Raji (cell line): Measurements from ENCODE around the gene FXYD4.

Experiments
- POLR2A ChIP-seq: IDR thresholded peaks from 2 replicates; pipeline ENCODE4 v1.6.1; 2011; ENCODE audit warnings: low read depth, low read length, control low read depth; ENCODE audit not compliant: insufficient read depth

FXYD4 gene

DNA sequence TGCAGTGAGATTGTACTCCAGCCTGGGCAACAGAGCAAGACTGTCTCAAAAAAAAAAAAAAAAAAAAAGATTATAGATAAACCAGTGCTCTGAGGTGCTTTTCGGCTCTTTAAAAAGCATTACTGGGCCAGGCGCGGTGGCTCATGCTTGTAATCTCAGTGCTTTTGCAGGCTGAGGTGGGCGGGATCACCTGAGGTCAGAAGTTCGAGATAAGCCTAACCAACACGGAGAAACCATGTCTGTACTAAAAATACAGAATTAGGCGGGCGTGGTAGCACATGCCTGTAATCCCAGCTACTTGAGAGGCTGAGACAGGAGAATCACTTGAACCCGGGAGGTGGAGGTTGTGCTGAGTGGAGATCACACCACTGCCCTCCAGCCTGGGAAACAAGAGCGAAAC lies 44.1 kb downstream of the FXYD4 start:
- TF ChIP-seq POLR2A = no peak

DNA sequence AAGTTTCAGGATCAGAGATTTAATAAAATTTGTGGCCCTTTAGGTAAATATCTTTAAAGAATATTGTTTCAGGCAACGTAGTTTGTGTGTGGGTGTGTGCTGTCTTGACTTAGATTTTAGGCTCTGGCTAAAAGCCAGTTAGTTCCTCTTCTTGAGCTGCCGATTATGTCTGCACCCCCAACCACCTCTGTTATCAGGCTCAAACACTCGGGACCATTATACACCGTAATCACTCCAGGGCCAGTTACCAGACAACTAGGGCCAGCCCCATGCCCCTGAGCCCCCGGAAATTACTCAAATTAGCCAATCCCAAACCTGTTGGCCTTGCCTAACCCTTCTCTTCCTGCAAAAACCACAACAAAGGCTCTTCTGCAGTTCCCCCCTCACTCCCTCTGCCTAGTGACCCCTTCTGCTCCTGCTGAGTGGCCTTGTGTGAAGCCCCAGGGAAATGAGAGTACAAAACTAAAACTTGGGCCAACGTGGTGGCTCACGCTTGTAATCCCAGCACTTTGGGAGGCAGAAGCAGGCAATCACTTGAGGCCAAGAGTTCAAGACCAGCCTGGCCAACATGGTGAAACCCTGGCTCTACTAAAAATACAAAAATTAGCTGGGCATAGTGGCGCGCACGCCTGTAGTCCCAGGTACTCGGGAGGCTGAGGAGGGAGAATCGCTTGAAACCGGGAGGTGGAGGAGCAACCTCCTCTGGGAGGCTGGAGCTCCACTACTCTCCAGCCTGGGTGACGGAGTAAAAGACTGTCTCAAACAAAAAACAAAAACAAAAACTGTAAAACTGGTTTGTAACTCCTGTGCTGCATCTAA lies 46.7 kb downstream of the FXYD4 start:
- TF ChIP-seq POLR2A = 0 out of 2 replicates have a peak, but pooled peaks have one; percentile 8

DNA sequence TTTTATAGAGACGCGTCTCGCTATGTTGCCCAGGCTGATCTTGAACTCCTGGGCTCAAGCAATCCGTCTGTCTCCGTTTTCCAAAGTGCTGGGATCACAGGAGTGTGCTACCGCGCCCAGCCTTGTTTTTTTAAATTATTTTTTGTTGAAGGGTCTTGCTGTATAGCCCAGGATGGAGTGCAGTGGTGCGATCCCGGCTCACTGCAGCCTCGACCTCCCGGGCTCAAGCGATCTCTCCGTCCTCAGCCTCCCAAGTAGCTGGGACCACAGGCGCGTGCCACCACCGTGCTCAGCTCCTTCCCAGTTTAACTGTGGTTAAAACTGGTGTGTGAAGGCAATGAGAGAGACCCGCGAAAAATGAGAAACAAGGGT lies 48.5 kb downstream of the FXYD4 start:
- TF ChIP-seq POLR2A = no peak

DNA sequence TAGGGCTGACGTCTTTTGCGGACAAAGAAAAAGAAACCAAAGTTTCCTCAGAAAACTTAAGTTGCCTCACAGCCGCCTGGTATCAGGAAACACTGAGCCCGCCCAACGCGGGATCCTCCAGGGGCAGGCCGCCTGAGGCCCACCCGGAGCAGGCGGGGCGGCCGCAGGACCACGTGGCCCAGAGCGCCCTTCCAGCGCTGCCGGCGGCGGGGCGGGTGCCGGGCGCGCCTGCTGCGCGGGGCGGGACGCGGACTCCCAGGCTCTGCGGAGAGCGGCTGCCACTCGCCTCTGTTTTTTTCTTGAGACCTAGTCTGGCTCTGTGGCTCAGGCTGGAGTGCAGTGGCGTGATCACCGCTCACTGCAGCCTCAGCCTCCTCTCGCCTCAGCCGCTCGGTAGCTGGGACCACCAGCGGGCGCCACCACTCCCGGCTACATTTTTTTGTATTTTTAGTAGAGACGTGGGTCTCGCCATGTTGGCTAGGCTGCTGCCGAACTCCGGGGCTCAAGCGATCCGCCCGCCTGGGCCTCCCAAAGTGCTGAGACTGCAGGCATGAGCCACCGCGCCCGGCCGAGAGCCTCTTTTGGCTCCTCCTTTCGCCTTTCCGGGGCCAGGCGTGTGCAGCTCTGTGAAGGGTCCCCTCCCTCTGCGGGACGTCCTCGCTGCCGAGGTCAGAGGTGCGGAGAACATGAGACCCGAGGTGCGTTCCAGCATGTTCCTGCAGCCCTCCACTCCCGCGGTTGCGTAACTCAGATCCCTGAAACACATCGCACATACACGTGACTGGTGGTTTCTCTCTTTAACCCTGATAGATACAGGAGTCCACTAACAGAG lies 49.1 kb downstream of the FXYD4 start:
- TF ChIP-seq POLR2A = peak; percentile 77

DNA sequence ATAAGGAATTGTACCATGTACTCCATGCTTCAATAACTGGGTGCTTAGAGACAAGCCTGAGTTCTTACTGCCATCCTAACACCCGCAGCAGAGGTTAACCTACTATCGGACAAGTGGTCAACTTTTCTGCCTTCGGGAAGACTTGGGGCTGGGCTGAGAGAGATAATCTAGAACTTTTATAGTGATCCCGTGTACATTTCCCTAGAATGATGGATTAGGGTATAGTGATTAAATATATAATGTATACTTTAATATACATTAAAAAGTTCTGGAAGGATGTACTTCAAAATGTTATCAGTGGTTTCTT lies 49.7 kb downstream of the FXYD4 start:
- TF ChIP-seq POLR2A = no peak

DNA sequence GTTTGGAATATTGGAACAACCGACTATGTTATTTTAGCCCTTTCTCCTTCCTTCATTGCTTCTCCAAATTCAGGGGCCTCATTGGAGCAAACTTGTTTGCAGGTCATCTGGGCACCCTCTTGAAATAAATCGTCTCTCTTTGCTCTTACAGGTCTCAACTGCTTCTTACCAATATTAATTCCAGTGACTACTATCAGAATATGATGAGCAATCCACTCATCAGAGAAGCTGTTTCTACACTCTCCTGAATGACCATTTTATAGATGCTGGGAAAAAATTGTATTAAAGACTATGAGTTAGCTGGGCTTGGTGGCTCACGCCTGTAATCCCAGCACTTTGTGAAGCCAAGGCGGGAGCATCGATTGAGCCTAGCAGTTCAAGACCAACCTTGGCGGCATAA lies 50.1 kb downstream of the FXYD4 start:
- TF ChIP-seq POLR2A = no peak

DNA sequence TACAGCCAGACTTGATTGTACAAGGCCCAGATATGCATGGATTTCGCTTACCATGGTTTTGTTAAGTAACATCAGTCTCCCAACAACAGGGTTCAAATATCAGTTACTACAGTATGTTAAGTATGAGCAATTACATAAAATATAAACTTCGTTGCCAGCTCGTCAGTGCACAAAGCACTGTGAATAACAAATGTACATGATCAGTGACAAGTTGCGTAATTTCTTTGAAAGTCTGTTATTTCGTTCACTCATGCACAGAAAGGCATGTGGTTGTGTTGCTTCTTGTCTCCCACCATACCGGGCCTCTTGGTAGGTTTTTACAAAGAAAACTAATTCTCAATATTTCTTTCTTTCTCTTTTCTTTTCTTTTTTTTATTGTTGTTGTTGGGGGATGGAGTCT lies 53.0 kb downstream of the FXYD4 start:
- TF ChIP-seq POLR2A = no peak
